D341Med (cell line): Measurements from ENCODE around the gene PTGR2.
"Not testable (repeated sequence)": the region's sequence is repeated elsewhere in the genome, so short reads cannot be mapped to it uniquely, and the experiment has no call there.

Experiments
- DNase-seq: peaks from one replicate; pipeline ENCODE4 v3.0.0; 2012; ENCODE audit warnings: low spot score

Gene PTGR2

GRCh38 chr14:73886449-73887317, 35.1 kb downstream of the PTGR2 start, which contains the start of gene ZNF410:
TSS of gene ZNF410 (plus strand) at chr14:73886859. CDS start at chr14:73892176, 5,317 bp downstream.
- peak; percentile 97 for DNase-seq

DNA sequence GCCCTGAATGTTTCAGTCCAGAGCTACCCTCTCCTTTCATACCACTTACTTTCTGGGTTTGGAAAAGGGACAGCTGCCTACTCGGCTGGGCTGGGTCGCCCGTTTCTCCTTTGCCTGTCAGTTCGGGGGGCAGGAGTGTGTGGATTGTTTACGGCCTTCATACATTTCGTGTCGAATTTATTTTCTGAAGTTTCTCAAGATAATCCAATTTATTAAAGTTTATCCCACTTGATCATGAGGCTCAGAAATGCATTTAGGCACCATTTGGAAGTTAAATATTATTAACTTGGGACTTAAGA, 35.6 kb downstream of the PTGR2 start:
- no peak for DNase-seq

DNA sequence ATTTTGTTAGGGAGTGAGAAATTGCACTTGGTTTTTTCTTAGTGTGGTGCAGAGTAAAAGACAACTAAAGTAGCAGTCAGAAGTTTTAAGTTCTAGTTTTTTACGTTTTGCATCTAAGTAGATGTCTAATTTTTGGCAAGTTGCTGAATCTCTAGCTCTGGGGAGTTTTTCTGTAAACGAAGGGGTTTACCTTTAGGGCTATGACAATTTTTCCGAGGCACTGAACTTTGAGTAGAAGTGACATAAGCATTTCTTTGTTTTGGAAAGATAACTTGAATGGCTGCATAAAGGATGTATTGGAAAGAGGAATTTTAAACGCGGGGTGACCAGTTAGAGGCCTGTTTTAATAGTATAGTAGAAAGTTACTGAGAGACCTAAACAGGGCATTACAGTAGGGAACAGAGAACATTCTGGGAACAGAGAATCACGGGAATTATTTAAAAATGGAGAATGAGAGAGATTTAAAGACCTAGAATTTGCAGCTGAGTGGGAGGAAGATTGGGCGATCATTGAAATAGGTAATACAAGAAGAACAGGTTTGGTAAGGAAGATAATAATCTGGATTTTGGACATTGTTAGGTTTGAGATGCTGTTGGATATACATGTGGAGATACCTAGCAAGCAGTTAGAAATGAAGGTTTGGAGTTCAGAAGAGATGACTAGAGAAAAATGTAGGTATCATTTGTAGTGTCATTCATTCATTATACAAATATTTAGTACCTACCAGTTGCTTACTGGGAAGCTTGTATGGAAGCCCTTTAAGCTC, 36.2 kb downstream of the PTGR2 start:
- no peak for DNase-seq

GRCh38 chr14:73888460-73888725, 36.8 kb downstream of the PTGR2 start:
- DNase-seq: no peak

DNA sequence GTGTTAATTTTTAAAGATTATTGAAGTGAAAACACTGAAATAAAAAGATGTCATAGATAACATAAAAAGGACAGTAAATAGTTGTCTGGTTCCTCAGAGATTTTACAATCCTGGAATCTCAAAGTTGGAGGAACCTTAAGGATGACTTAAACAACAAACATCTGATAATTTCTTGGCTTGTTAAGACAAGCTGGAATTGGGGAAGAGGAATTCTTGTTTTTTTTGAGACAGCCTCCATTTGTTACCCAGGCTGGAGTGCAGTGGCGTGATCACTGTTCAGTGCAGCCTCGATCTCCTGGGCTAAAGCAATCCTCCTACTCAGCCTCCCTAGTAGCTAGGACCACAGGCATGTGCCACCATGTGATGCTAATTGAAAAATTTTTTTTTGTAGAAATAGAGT, 37.3 kb downstream of the PTGR2 start:
- no peak for DNase-seq

- no peak for DNase-seq
These were observed 37.7 kb downstream of the PTGR2 start for GRCh38 chr14:73889376-73889775.

- not testable (repeated sequence) for DNase-seq
These were observed 42.6 kb downstream of the PTGR2 start for GRCh38 chr14:73894180-73894687.

DNA sequence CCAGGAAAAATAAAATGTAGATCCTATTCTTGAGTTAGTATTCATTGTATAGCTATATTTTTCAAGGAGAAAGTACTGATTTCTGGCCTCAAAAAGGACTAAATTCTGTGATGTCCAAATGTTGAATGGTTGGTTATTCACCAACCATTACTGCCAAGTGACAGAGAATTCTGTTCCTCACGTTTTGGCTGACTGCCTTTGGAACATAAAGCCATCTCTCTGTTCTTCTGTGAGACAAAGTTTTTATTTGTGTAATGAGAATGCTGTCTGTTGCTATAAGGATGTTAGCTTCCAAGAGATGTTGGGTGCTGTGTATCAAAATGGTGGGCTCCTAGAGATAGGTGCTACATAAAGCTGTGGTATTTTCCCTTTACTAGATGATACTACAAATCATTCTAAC, 44.3 kb downstream of the PTGR2 start:
- DNase-seq: no peak

DNA sequence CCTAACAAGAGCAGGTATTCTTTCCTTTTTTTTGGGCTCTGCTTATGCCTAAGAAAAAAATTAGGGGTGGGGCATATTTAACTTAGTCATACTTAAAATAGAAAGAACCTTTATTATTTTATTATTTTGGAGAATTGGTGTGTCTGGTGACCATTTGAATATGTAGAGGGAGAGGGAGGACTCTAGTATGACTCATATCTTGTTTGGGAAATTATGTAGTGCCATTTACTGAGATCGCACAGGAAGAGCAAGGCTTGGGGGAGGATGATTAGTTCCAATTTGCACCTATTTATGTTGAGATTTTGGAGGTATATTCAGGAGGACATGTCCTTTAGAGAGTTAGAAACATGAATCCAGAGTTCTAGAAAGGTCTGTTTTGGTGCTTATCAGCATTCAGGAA, 44.9 kb downstream of the PTGR2 start:
- no peak for DNase-seq

DNA sequence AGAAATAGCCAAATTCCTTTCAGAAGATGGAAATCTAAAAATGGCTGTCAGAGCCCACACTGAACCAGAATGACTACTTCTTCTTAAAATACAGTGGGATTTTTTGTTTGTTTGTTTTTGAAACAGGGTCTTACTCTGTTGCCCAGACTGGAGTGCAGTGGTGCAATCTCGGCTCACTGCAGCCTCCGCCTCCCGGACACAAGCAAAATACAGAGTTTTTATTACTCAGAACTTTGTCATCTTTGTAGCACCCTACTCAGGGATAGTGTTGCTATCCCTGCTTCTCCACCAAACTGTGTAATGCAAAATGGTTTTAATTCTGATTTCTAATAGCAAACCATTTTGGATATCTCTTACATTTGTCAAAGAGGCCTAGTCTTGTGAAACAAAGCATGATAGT, 51.4 kb downstream of the PTGR2 start:
- DNase-seq: no peak

DNA sequence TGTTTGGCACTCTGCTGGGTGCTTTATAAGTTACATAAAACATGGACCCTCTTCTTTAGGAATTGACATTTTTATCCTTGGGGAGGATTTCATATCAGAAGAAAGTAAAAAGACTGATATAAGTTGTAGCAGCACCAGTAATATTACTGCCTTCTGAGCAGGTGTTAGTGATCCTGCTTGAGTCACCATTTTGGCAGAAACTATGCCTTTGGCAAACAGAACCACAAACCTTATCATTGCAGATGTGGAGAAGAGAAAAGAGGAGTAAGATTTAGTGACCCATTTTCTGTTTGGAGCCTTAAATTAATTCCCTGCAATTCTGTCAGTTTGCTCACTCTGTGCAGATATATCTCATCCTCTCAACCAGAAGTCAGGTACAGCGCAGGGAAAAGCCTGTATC, 58.0 kb downstream of the PTGR2 start:
- DNase-seq: no peak

GRCh38 chr14:73913256-73913655, 61.6 kb downstream of the PTGR2 start:
- no peak for DNase-seq

GRCh38 chr14:73916324-73916723, 64.7 kb downstream of the PTGR2 start:
- no peak for DNase-seq

- not testable (repeated sequence) for DNase-seq
These were observed 67.8 kb downstream of the PTGR2 start for GRCh38 chr14:73919457-73919856.

GRCh38 chr14:73924337-73924736, 72.7 kb downstream of the PTGR2 start:
- no peak for DNase-seq
